Vagina (tissue), 2 donors: ENCODE measurements around the gene PCGF2. TPM values are rescaled to one million over a fixed set of nuclear protein-coding genes. Genes with fewer than 3 reads are reported as not detected.

Experiments
- DNase-seq, 2 donors: peaks; one replicate each; pipeline ENCODE4 v3.0.0-alpha.2; 2017; ENCODE audit errors: extremely low spot score in 2 of 2
- H3K27ac ChIP-seq: fragments of 200-600 bp; sonication (generic); one replicate; pipeline ENCODE4 v1.5.1; 2019
- H3K27me3 ChIP-seq: fragments of 200-600 bp; sonication (generic); one replicate; pipeline ENCODE4 v1.5.1; 2019
- H3K36me3 ChIP-seq, 2 donors: fragments of 200-600 bp; sonication (generic); one replicate each; pipeline ENCODE4 v1.5.1; 2017 to 2019
- H3K4me1 ChIP-seq: fragments of 200-600 bp; sonication (generic); one replicate; pipeline ENCODE4 v1.5.1; 2019
- H3K4me3 ChIP-seq, 2 donors: fragments of 200-600 bp; sonication (generic); 1 replicate in 1 of 2; 2 replicates in 1 of 2; pipeline ENCODE4 v1.5.1; 2016 to 2019
- H3K9me3 ChIP-seq: fragments of 200-600 bp; sonication (generic); one replicate; pipeline ENCODE4 v1.5.1; 2019
- CTCF ChIP-seq, 3 experiments: fragments of 450-650 bp in 2 of 3; fragments of 200-600 bp in 1 of 3; sonication (generic) in 1 of 3; IDR thresholded peaks; one replicate each; pipeline ENCODE4 v1.5.1; 2017 to 2019; ENCODE audit warnings: antibody characterized with exemption in 3 of 3, mild to moderate bottlenecking in 2 of 3, moderate library complexity in 2 of 3
- POLR2A ChIP-seq, 2 donors: fragments of 450-650 bp; IDR thresholded peaks; one replicate each; pipeline ENCODE4 v1.6.1; 2017; ENCODE audit warnings: antibody characterized with exemption in 2 of 2, mild to moderate bottlenecking in 2 of 2, moderate library complexity in 2 of 2
- POLR2AphosphoS5 ChIP-seq, 2 donors: sonication (generic); formaldehyde crosslinking; IDR thresholded peaks; one replicate each; pipeline ENCODE4 v1.9.0; 2017; ENCODE audit warnings: antibody characterized with exemption in 2 of 2, mild to moderate bottlenecking in 2 of 2, low read depth in 1 of 2; ENCODE audit not compliant: insufficient read depth in 1 of 2
- intact Hi-C: fragments of 100-400 bp; cut with DNase I; formaldehyde crosslinking; loops from one replicate; pipeline ENCODE4 v1.15.1; 2023
- total RNA-seq: library from RNA; depleted of rRNA; stranded (reverse); fragments of >200 nt; gene quantifications from one replicate; pipeline ENCODE4 v1.2.3, GENCODE V29; 2016

Gene PCGF2
- total RNA-seq, 1 donor from 2014 or later, result 25.8 TPM

GRCh38 chr17:38725066-38725465, 23.1 kb downstream of the PCGF2 start:
- H3K36me3 ChIP-seq, result peaks cover 0 to 34% of the 10 kb centered on the region in 2 donors
- DNase-seq, result no peak
- peaks cover 19% of the 10 kb centered on the region for H3K4me1 ChIP-seq

GRCh38 chr17:38724337-38724988, 23.7 kb downstream of the PCGF2 start:
- no peak overlapping the region for H3K4me3 ChIP-seq
- intact Hi-C loops, result no loop called here
- peaks cover 16% of the 10 kb centered on the region for H3K4me1 ChIP-seq
- TF ChIP-seq POLR2AphosphoS5 (IDR thresholded peaks at IDR 0.05; ENCODE audit: insufficient read depth in 1 of 2, low read depth in 1 of 2), result no peak
- no peak for TF ChIP-seq POLR2A (IDR thresholded peaks at IDR 0.05)
- TF ChIP-seq CTCF (IDR thresholded peaks at IDR 0.05), result no peak
- no peak for DNase-seq
- no peaks in the 10 kb centered on the region for H3K27me3 ChIP-seq
- no peaks in the 10 kb centered on the region for H3K9me3 ChIP-seq
- H3K27ac ChIP-seq, result no peak overlapping the region
- peaks cover 0 to 39% of the 10 kb centered on the region in 2 donors for H3K36me3 ChIP-seq

More at GRCh38 chr17:38725066-38725465, 23.1 kb downstream of the PCGF2 start:
- Histone ChIP-seq H3K4me3 (no peak overlapping the region), H3K27me3 (no peaks in the 10 kb centered on the region), H3K27ac (no peak overlapping the region), H3K9me3 (no peaks in the 10 kb centered on the region)
- TF ChIP-seq POLR2AphosphoS5 (IDR thresholded peaks at IDR 0.05; ENCODE audit: insufficient read depth in 1 of 2, low read depth in 1 of 2), result no peak
- TF ChIP-seq POLR2A (IDR thresholded peaks at IDR 0.05), result no peak
- no peak for TF ChIP-seq CTCF (IDR thresholded peaks at IDR 0.05)
- intact Hi-C loops, result no loop called here

- Histone ChIP-seq H3K4me1 (peaks cover 11% of the 10 kb centered on the region), H3K27me3 (no peaks in the 10 kb centered on the region), H3K9me3 (no peaks in the 10 kb centered on the region), H3K36me3 (peaks cover 0 to 50% of the 10 kb centered on the region in 2 donors), H3K4me3 (no peak overlapping the region), H3K27ac (no peak overlapping the region)
- TF ChIP-seq CTCF (IDR thresholded peaks at IDR 0.05), result no peak
- TF ChIP-seq POLR2AphosphoS5 (IDR thresholded peaks at IDR 0.05; ENCODE audit: insufficient read depth in 1 of 2, low read depth in 1 of 2), result no peak
- TF ChIP-seq POLR2A (IDR thresholded peaks at IDR 0.05), result no peak
- intact Hi-C loops, result no loop called here
- no peak for DNase-seq
These were observed 26.3 kb downstream of the PCGF2 start for GRCh38 chr17:38721802-38722201.

- no peak overlapping the region for H3K4me3 ChIP-seq
- H3K27ac ChIP-seq, result no peak overlapping the region
- TF ChIP-seq CTCF (IDR thresholded peaks at IDR 0.05) (no peak), POLR2AphosphoS5 (IDR thresholded peaks at IDR 0.05; ENCODE audit: insufficient read depth in 1 of 2, low read depth in 1 of 2) (no peak), POLR2A (IDR thresholded peaks at IDR 0.05) (no peak)
- no peak for DNase-seq
- intact Hi-C loops, result no loop called here
- no peaks in the 10 kb centered on the region for H3K27me3 ChIP-seq
- peaks cover 11% of the 10 kb centered on the region for H3K4me1 ChIP-seq
- peaks cover 0 to 56% of the 10 kb centered on the region in 2 donors for H3K36me3 ChIP-seq
- H3K9me3 ChIP-seq, result no peaks in the 10 kb centered on the region
These were observed 27.2 kb downstream of the PCGF2 start for GRCh38 chr17:38720941-38721340.

GRCh38 chr17:38719943-38720641, 28.0 kb downstream of the PCGF2 start:
- no peak for TF ChIP-seq CTCF (IDR thresholded peaks at IDR 0.05)
- no peak for TF ChIP-seq POLR2AphosphoS5 (IDR thresholded peaks at IDR 0.05; ENCODE audit: insufficient read depth in 1 of 2, low read depth in 1 of 2)
- no peak for TF ChIP-seq POLR2A (IDR thresholded peaks at IDR 0.05)
- peaks cover 9% of the 10 kb centered on the region for H3K4me1 ChIP-seq
- H3K27ac ChIP-seq, result no peak overlapping the region
- H3K4me3 ChIP-seq, result no peak overlapping the region
- H3K27me3 ChIP-seq, result no peaks in the 10 kb centered on the region
- no peaks in the 10 kb centered on the region for H3K9me3 ChIP-seq
- DNase-seq, result no peak
- peaks cover 0 to 59% of the 10 kb centered on the region in 2 donors for H3K36me3 ChIP-seq
- intact Hi-C loops, result no loop called here
